ENCODE results near the gene TM9SF4.

Gene TM9SF4

DNA sequence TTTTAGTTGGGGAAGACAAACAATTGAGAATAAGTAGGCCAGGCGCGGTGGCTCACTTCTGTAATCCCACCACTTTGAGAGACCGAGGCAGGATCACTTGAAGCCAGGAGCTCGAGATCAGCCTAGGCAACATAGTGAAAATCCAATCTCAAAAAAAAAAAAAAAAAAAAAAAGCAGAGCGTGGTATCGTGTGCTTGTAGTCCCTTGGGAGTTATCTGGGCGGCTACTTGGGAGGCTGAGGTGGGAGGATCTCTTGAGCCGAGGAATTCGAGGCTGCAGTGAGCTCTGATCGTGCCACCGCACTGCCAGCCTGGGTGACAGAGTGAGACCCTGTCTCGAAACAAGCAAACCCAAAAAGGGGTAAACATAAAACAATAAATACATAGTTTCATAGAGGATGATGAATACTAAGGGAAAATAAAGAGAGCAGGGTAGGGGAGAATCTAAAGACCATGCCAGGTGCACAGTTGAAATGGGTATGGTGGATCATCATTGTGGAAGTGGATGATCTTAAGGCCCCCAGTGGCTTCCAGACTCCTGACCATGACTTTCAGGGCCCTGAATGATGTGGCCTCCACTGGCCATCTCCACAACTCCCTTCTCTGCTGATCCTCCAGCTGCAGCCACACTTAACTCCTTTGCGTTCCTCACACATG lies 99.1 kb downstream of the TM9SF4 start:
- DNase-seq (ENCODE audit: low spot score), result peak; percentile 28

DNA sequence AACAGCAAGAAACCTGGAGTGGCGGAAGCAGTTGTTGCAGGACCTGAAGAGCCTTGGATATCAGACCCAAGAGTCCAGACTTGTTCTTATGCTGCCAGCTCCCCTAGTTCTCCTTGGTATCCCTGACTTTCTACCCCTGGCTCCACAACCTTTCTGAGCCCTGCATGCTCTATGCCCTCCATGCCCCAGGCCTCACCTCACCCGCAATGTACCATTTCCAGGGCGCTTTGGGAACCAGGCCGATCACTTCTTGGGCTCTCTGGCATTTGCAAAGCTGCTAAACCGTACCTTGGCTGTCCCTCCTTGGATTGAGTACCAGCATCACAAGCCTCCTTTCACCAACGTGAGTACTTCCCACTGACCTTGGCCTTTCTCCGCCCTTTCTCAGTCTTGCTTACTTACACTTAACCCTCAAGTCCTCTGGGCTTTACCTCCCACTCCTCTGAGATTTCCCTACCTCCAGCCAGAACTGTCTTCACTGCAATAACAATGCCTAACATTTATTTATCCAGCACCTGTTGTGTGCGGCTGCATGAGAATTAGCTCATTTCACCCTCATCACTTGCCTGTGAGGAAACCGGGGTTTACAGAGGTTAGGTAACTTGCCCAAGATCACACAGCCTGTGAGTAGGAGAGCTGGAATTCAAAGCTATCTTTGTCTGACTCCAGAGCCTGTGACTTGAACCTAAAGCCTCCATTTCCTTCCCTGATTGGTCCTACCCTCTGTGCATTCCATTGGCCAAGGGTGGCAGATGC lies 100.5 kb downstream of the TM9SF4 start:
- no peak for DNase-seq (ENCODE audit: low spot score)

DNA sequence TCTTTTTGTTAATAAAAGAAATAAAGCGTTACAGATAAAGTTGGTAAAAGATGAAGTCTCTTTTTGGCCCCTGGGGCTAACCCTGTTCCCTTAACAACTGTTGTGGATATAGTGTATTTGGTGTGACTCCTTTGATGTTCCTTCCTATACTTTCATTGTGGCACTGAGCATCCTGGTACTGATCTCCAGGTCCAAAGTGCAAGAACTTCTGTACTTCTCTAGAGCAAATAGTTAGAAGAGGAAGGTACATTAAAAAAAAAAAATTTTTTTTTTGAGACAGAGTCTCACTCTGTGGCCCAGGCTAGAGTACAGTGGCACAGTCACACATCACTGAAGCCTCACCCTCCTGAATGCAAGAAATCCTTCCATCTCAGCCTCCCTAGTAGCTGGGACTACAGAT lies 104.4 kb downstream of the TM9SF4 start:
- DNase-seq (ENCODE audit: low spot score), result no peak

DNA sequence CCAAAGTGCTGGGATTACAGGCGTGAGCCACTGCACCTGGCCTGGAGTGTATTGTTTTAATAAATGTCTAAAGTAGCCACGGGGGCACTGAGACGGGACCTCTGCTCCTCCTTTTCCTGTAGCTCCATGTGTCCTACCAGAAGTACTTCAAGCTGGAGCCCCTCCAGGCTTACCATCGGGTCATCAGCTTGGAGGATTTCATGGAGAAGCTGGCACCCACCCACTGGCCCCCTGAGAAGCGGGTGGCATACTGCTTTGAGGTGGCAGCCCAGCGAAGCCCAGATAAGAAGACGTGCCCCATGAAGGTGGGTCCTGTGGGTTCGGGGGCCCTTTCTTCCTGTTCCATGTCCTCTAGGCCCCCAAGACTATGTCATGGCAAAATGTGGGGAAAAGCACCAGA lies 105.6 kb downstream of the TM9SF4 start:
- no peak for DNase-seq (ENCODE audit: low spot score)

DNA sequence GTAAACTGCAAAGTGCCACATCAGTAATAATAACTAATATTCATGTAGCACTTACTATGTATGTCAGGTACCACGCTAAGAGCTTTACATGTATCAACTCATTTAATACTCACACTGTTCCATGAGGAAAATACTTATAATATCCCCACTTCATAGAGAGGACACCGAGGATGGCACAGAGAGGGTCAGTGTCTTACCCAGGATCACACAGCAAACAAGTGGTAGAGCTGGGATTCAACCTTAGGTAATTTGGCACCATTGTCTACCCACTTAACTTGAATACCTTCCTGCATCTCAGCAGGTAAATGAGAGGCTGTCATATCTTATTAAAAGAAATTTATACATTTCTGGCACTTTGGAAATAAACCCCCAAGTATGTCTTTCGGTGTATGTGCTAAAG lies 106.2 kb downstream of the TM9SF4 start:
- no peak for DNase-seq (ENCODE audit: low spot score)

DNA sequence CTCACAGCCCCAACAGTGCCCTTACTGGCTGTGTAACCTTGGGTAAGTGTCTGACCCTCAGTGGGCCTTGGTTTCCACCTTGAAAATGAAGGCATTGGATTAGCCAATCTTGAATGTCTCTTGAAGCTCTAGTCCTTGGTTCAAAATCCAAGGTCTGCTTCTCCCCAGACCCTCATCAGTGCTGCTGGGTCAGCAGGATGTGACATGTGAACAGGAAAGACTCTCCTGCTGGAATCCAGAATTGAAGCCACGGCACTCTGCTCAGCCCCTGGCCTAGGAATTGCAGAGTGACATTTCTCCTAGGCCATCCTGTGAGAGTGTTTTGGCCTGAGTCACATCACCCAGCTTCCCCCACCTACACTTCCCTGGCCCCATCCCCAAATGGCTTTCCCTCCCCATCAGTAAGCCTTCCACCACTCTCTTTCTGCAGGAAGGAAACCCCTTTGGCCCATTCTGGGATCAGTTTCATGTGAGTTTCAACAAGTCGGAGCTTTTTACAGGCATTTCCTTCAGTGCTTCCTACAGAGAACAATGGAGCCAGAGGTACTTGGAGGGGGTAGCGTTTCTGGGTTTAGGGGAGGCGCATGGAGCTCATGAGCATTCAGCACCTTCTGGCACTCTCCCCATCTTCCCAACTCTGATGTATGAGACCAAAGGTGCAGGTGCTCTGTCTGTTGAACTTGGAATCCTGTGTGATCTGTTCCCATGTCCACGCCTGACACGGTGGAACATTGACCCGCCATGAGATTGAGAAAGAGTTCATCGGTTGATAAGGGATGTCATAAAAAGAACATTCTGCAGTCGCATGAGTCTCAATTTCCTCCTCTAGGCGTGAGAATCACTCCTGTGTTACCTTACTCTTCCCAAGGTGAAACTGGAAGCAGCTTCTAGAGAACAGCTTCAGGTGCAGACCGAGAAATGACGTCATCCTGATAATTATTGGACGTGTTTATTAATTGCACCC lies 106.9 kb downstream of the TM9SF4 start:
- no peak for DNase-seq (ENCODE audit: low spot score)

Measured in RKO (cell line).